Right renal pelvis (tissue), 4 donors: Measurements from ENCODE around the gene TOX2. TPM values are rescaled to one million over a fixed set of nuclear protein-coding genes. Genes with fewer than 3 reads are reported as not detected.

Source experiments
- DNase-seq, 4 donors: peaks; one replicate each; pipeline ENCODE4 v3.0.0-alpha.2; 2013; ENCODE audit warnings: low read depth in 4 of 4, low spot score in 3 of 4, missing footprints in 1 of 4
- polyA plus RNA-seq, 4 donors: library from polyadenylated mRNA; unstranded; fragments of 120-200 nt; gene quantifications; one replicate each; pipeline ENCODE4 v1.2.1, GENCODE V29; 2013; ENCODE audit not compliant: insufficient read length in 4 of 4

Gene TOX2
- polyA plus RNA-seq, 4 donors = 3.8 to 5.1 (median 4.2) TPM

- DNase-seq = no peak
Observed at GRCh38 chr20:44071057-44071456, 156.4 kb downstream of the TOX2 start.

- no peak for DNase-seq
Observed at GRCh38 chr20:44071526-44072111, 157.0 kb downstream of the TOX2 start.

- no peak for DNase-seq
Observed at GRCh38 chr20:44072384-44072783, 157.7 kb downstream of the TOX2 start.

DNA sequence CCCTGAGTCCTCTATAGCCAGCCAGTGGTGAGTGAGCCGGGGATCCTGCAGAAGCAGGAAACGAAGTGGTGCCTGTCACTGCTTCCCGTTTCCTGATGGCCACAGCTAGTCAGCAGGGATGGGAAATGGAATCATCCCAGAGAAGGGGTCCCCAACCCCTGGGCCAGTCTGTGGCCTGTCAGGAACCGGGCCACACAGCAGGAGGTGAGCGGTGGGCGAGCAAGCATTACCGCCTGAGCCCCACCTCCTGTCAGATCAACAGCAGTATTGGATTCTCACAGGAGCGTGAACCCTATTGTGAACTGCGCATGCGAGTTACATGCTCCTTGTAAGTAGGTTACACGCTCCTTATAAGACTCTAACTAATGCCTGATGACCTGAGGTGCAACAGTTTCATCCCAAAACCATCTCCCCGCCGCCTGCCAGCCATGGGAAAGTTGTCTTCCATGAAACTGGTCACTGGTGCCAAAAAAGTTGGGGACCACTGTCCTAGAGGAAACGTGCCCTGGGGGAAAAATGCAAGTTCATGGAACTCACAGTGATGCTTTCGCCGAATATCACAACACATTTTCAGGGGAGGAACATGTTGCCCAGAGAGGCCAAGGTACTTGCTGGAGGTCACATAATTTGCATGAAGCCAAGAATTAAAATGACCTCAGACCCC is 158.5 kb downstream of the TOX2 start:
- no peak for DNase-seq

DNA sequence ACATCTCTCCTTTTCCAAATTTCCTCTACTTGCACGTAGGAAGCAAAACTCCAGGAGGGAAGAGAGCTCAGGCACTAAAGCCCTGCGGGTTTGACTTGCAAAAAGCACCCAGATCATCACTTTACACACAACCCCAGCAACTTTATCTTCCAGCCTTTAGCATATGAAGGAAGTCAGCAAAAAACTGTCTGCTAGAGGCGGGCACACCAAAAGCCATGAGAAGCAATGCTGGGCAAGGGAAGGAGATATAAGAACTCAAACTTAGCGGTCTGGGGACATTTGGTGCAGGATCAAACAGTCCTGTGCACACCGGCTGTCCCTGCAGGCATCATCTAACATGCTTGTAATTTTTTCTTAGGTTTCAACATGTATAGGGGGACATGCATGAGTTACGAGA is 159.0 kb downstream of the TOX2 start:
- no peak for DNase-seq

DNA sequence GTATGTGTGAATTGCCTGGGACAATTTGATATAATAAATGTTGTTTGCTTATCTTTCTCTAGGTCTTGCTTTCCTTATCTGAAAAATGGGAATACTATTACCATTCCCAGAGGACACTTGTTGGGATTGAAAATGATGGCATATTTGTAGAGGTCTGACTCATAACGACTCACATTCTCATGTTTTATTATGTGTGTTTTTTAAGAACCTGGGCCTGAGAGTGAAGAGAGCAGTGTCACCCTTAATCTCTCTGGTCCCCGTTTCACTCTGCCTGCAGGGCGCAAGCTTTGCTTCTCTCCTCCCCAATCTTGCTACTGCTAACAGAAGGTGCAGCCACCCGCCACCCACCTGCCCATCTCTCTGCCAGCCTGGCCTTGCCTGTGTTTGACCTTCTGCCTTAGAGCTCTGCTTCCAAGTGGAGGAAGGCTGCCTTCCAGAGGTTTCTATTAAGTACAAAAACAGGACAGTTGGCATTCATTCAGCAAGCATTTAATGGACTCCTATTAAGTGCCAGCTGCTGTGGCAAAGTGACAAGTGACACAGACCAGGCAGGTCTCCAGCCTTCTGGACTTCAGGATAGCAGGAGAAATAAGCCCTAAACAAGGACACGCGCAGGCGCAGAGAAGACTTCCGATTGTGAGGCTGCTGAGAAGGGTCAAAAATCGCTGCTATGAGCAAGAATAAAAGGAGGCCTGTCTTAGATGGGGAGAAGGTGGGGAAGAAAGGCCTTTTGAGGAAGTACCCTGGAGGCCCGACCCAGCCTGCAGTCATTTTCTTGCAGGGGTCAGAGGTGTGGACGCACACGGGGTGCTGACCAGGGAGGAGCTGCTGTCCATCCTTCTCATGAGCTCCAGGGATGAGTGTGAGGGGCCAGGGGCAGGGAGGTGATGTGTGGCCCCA is 159.8 kb downstream of the TOX2 start:
- DNase-seq = no peak

DNA sequence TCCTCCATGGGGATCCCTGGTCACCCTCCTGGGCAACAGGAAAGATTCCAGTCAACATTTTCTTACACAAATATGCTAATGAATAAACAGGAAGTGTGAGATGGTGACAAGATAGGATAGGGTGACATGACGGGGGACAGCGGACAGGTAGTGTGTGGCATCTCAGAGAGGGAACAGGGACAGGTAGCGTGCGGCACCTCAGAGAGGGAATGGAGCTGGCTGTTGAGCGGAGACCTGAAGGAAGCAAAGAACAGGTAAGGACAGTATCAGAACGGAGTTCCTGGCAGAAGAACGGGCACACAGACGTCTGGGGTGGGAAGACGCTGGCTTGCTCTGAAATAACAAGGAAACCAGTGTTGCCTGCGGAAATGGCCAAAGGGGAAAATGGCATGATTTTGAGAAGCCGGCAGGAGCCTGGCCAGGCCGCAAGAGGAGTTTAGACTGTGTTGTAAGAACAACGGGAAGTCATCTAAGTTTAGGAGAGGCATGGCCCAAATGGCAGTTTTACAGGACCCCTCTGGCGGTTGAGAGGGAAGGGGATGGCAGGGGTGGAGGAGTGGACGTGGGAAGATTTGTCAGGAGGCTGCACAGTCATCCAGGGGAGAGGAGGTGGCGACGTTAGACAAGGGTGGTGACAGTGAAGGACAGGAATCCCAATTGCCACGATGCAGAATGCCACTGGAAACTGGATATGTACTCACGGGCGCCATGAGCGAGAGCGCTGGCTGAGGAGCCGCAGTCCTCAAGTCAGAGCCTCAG is 160.7 kb downstream of the TOX2 start:
- DNase-seq = no peak

DNA sequence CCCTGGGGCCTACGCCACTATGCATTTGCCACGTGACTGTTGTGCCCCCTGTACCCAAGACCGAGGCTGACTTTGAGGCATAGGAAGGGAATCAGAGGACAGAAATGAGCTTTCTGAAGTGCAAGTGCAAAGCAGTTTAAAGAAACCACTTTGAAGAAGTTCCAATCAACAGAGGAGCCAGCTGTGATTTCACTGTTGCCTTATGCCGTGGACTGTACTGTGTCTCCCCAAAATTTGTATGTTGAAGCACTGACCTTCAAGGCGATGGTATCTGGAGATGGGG is 161.2 kb downstream of the TOX2 start:
- DNase-seq = no peak

DNA sequence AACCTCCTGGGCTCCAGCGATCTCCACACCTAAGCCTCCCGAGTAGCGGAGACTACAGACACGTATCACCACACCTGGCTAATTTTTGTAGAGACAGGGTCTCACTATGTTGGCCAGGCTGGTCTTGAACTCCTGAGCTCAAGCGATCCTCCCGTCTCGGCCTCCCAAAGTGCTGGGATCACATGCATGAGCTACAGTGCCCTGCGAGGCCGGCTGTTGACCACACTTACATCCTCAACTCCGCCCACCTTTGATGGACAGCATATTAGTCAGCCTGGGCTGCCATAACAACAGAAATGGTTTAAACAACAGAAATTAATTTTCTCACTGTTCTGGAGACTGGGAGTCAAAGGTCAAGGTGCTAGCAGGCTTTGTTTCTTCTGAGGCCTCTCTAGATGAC is 164.6 kb downstream of the TOX2 start:
- DNase-seq = no peak

DNA sequence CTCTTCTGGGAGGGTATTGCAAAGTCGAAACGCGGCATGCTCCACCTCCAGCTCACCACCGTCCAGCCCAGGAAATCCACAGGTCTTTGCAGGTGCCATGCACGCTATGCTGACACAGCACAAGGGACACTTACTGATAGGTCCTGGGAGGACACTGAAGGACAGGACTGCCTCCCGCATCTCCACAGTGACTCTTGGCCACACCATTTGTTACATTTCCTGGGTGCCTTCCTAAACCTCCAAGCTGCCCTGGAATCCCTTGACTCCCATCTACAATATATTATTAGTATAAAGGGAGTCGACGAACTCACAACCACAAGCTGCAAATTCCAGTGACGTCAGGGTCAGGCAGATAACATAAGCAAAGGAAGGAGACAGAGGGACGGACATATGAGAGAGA is 165.4 kb downstream of the TOX2 start:
- no peak for DNase-seq

- peak; percentile 40 to 63 (median 58) for DNase-seq
Observed at GRCh38 chr20:44080646-44081267, 166.1 kb downstream of the TOX2 start.

DNA sequence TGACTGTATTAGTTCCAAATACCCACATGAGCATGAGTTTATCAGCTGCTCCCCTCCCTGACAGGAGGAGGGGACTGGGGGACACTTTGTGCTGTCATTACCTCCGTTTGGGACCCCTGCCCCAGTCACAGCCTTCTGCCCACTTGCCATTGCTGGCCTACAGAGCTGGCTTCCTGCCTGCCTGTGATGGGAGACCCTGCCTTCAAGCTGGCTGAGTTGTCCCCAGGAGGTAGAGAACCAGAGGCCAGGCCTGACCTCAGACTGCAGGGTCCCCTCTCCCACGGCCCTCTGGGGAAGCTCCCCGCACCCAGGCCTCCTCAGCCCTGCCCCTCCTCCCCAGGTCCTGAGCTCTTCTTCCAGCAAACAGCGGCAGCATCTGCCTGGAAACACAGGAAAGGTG is 166.8 kb downstream of the TOX2 start:
- no peak for DNase-seq

DNA sequence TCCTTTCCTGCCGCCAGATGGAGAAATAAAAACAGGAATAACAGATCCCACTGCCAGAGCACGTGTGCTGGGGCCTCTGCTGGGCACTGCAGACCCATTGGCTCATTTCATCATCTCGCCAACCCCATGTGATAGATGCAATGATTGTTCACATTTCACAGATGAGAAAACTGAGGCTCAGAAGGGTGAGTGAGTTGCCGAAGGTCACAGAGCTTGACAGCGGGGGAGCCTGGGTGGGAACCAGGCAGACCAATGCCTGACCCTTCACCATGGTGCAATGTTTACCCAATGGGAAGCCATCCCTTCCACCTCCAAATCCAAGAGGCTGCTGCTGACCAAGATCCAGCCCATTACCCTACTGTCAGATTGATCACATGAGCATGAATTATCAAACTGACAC is 167.2 kb downstream of the TOX2 start:
- no peak for DNase-seq

GRCh38 chr20:44083220-44083933 is 168.7 kb downstream of the TOX2 start:
- DNase-seq = peak in 1 of 4 donors; percentile 25

- DNase-seq = no peak
Observed at GRCh38 chr20:44084439-44084838, 169.8 kb downstream of the TOX2 start.

- no peak for DNase-seq
Observed at GRCh38 chr20:44084891-44085290, 170.2 kb downstream of the TOX2 start.

DNA sequence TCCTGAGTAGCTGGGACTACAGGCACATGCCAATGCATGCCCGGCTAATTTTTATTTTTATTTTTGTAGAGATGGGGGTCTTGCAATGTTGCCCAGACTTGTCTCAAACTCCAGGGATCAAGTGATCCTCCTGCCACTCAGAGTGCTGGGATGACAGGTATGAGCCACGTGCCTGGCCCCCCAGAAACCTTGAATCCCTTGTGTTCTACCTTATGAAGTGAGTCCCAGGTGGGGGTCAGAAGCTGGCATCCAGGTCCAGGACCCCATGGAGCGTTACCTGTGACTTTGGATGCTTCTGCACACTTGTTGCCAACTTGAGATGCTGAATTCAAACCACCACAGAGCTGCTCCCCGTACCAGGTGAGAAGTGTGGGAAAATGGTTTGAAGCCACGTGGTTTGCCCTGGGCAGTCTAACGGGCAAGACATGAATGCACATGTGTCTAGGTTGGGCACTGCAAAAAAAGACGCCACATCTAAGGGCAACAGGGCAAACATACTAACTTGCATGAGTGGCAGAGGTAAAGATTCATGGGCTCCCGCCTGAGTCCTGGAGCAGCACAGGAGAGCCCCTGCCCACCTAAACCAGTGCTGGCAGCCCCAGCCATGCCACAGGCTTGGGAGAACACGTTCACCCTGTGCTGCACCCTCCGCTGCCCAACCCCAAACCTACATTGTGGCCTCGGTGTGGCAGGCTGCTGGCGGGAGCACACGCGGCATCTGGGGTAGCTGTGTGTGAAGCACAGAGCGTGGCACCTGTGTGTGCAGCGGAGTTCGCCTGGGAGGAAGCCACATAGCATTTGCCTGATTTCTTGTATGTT is 171.2 kb downstream of the TOX2 start:
- no peak for DNase-seq

DNA sequence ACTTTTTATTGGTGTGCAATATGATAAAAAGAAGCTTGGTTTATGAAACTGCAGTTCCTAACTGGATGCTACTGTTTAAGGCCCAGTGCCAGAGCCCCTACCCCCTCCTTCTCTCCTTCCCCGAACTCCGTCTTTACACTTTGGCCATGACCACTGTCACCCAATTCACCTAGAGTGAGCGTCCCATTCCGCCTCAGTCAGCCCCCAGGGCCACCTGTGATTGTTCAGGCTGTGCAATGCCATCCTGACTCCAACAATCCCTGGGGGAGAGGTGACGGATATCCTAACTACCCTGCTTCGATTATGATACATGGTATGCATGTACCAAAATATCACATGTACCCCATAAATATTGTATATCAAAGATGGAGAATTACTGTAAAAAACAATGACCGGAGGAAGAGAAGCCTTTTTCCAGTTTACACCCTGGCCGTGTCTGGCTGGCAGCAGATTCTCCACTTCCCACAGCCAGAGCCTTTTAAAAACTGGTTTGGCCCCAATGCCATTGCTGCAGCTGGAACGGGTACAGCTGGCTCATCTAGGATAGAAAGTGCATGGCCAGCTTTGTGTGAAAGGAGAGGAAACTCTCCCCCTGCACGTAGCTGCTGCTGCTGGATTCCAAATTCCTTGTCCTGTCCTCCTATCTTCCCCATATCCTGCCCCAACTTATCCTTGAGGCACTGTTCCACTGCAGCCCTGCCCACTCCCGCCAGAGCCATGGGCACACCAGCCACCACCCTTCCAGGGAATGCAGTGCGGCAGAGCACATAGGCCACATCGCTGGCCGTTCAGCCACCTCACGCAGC is 172.6 kb downstream of the TOX2 start:
- no peak for DNase-seq

GRCh38 chr20:44087857-44088120 is 173.1 kb downstream of the TOX2 start:
- no peak for DNase-seq
